Uterus (tissue), 4 donors: ENCODE results near the gene SPTSSA. TPM values are rescaled to one million over a fixed set of nuclear protein-coding genes. Genes with fewer than 3 reads are reported as not detected.

Experiments
- DNase-seq, 2 donors: peaks; one replicate each; pipeline ENCODE4 v3.0.0-alpha.2; 2019 to 2020
- H3K27ac ChIP-seq, 2 donors: fragments of 200-600 bp; sonication (generic); 1 replicate in 1 of 2; 2 replicates in 1 of 2; pipeline ENCODE4 v1.5.1; 2016 to 2018
- H3K27me3 ChIP-seq, 2 donors: fragments of 200-600 bp; sonication (generic); one replicate each; pipeline ENCODE4 v1.5.1; 2018 to 2019; ENCODE audit warnings: control low read depth in 1 of 2
- H3K36me3 ChIP-seq, 2 donors: fragments of 200-600 bp; sonication (generic); one replicate each; pipeline ENCODE4 v1.5.1; 2019; ENCODE audit warnings: control low read depth in 1 of 2
- H3K4me1 ChIP-seq, 2 donors: fragments of 200-600 bp; sonication (generic); one replicate each; pipeline ENCODE4 v1.5.1; 2018 to 2019; ENCODE audit warnings: control low read depth in 1 of 2
- H3K4me3 ChIP-seq, 2 donors: fragments of 200-600 bp; sonication (generic); 1 replicate in 1 of 2; 2 replicates in 1 of 2; pipeline ENCODE4 v1.5.1; 2018 to 2019; ENCODE audit warnings: mild to moderate bottlenecking in 1 of 2
- H3K9me3 ChIP-seq, 2 donors: fragments of 200-600 bp; sonication (generic); one replicate each; pipeline ENCODE4 v1.5.1; 2019; ENCODE audit warnings: control low read depth in 1 of 2
- CTCF ChIP-seq, 4 experiments: fragments of 200-600 bp in 2 of 4; fragments of 450-650 bp in 2 of 4; sonication (generic) in 2 of 4; IDR thresholded peaks; one replicate each; pipeline ENCODE4 v1.5.1; 2016 to 2019; ENCODE audit warnings: antibody characterized with exemption in 4 of 4, mild to moderate bottlenecking in 2 of 4, moderate library complexity in 1 of 4
- POLR2A ChIP-seq, 2 donors: fragments of 450-650 bp; IDR thresholded peaks; one replicate each; pipeline ENCODE4 v1.6.1; 2016; ENCODE audit warnings: antibody characterized with exemption in 2 of 2, mild to moderate bottlenecking in 1 of 2, moderate library complexity in 1 of 2
- intact Hi-C: fragments of 100-400 bp; cut with DNase I; formaldehyde crosslinking; loops from one replicate; pipeline ENCODE4 v1.15.1; 2023; ENCODE audit warnings: low total_unique reads
- total RNA-seq, 4 donors: library from RNA; depleted of rRNA in 3 of 4; stranded (reverse); fragments of >200 nt in 3 of 4; gene quantifications; one replicate each; pipeline versions ENCODE4 v1.1.0 to v1.2.4, GENCODE V29; 2014 to 2023
- donor health status: DM: yes; HTN: yes; CAD: no.

SPTSSA gene
- total RNA-seq, 4 donors from 2014 or later = 6.9 to 34.1 (median 28.4) TPM

DNA sequence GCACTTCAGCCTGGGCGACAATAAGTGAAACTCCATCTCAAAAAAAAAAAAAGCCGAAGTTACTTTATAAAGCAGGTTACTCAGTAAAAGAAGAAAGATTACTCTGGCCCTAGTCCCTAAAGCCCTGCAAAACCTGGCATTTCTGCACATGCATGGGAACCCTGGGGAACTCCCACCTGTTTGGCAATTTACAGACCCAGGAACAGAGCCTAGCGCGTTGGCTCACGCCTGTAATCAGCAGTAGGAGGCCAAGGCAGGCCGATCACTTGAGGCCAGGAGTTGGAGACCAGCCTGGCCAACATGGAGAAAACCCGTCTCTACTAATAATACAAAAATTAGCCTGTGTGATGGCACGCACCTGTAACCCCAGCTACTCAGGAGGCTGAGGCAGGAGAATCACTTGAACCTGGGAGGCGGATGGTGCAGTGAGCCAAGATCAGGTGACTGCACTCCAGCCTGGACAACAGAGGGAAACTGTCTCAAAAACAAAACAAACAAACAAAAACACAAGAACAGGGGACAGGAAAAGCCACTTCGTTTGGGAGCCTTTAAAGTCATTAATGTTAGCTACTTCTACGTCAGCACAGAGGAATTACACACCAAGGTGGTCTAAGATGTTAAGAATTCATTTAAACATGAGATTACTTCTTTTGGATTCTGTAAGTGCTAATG, 34.1 kb upstream of the SPTSSA start:
- Histone ChIP-seq H3K36me3 (no peaks in the 10 kb centered on the region), H3K27me3 (no peaks in the 10 kb centered on the region), H3K9me3 (no peaks in the 10 kb centered on the region), H3K4me3 (no peak overlapping the region), H3K27ac (peak overlapping the region; percentile 78 to 84), H3K4me1 (no peaks in the 10 kb centered on the region)
- intact Hi-C loops = no loop called here
- TF ChIP-seq POLR2A (IDR thresholded peaks at IDR 0.05) (no peak), CTCF (IDR thresholded peaks at IDR 0.05) (no peak)
- DNase-seq = peak; percentile 52 to 80

- no peaks in the 10 kb centered on the region for H3K4me1 ChIP-seq
- no peak overlapping the region for H3K4me3 ChIP-seq
- no peaks in the 10 kb centered on the region for H3K9me3 ChIP-seq
- no peaks in the 10 kb centered on the region for H3K27me3 ChIP-seq
- TF ChIP-seq POLR2A (IDR thresholded peaks at IDR 0.05) = no peak
- intact Hi-C loops = no loop called here
- DNase-seq = no peak
- no peak overlapping the region for H3K27ac ChIP-seq
- no peaks in the 10 kb centered on the region for H3K36me3 ChIP-seq
These were observed 27.3 kb upstream of the SPTSSA start for GRCh38 chr14:34489324-34489723.

- no peaks in the 10 kb centered on the region for H3K9me3 ChIP-seq
- H3K27me3 ChIP-seq = no peaks in the 10 kb centered on the region
- no peak overlapping the region for H3K27ac ChIP-seq
- no peaks in the 10 kb centered on the region for H3K36me3 ChIP-seq
- H3K4me3 ChIP-seq = no peak overlapping the region
- no peaks in the 10 kb centered on the region for H3K4me1 ChIP-seq
- intact Hi-C loops = no loop called here
- no peak for DNase-seq
- no peak for TF ChIP-seq POLR2A (IDR thresholded peaks at IDR 0.05)
These were observed 26.5 kb upstream of the SPTSSA start for GRCh38 chr14:34488528-34488927.

DNA sequence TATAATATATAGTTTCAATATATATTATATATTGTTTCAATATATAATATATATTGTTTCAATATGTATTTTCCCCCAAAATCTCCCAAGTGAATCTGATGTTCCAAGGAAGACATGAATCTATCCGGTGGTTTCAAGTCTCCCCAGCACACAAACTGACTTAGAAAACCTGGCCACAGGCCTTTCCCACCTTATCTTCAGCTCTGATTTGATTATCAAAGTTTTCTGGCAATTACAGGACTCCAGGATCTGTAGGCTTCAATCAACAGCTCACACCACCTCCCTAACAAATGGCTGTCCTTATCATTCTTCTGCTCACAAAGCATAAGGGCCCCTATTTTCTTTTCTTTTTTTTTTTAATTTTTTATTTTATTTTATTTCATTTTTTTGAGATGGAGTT, 22.7 kb upstream of the SPTSSA start:
- Histone ChIP-seq H3K27me3 (no peaks in the 10 kb centered on the region), H3K36me3 (no peaks in the 10 kb centered on the region), H3K9me3 (no peaks in the 10 kb centered on the region), H3K27ac (no peak overlapping the region), H3K4me3 (no peak overlapping the region), H3K4me1 (no peaks in the 10 kb centered on the region)
- DNase-seq = no peak
- TF ChIP-seq POLR2A (IDR thresholded peaks at IDR 0.05) (no peak), CTCF (IDR thresholded peaks at IDR 0.05) (no peak)
- intact Hi-C loops = no loop called here

DNA sequence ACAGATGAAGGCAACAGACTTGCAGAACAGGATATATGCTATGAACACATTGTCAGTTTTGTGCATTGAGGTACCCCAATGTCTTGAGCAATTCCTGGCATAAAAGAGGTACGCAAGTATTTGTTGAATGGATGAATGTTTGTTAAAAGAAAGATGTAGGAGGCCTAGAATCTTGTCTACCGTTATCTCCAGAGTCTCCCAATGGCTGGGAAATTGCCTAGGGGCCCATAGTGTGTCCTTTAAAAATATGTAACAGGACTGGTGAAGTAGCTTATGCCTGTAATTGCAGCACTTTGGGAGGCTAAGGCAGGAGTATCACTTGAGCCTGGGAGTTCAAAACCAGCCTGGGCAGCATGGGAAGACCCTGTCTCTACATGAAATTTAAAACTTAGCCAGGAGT, 20.4 kb upstream of the SPTSSA start:
- intact Hi-C loops = no loop called here
- DNase-seq = no peak
- no peak overlapping the region for H3K4me3 ChIP-seq
- no peaks in the 10 kb centered on the region for H3K9me3 ChIP-seq
- no peaks in the 10 kb centered on the region for H3K27me3 ChIP-seq
- no peaks in the 10 kb centered on the region for H3K36me3 ChIP-seq
- H3K4me1 ChIP-seq = no peaks in the 10 kb centered on the region
- no peak overlapping the region for H3K27ac ChIP-seq
- TF ChIP-seq POLR2A (IDR thresholded peaks at IDR 0.05) = no peak
- TF ChIP-seq CTCF (IDR thresholded peaks at IDR 0.05) = no peak

GRCh38 chr14:34479694-34480093, 17.7 kb upstream of the SPTSSA start:
- TF ChIP-seq POLR2A (IDR thresholded peaks at IDR 0.05) (no peak), CTCF (IDR thresholded peaks at IDR 0.05) (no peak)
- H3K36me3 ChIP-seq = no peaks in the 10 kb centered on the region
- H3K27me3 ChIP-seq = no peaks in the 10 kb centered on the region
- H3K27ac ChIP-seq = no peak overlapping the region
- H3K4me3 ChIP-seq = no peak overlapping the region
- no peaks in the 10 kb centered on the region for H3K4me1 ChIP-seq
- no peaks in the 10 kb centered on the region for H3K9me3 ChIP-seq
- intact Hi-C loops = no loop called here
- DNase-seq = no peak
